Measurements from ENCODE around the gene DCP1A.

DNA sequence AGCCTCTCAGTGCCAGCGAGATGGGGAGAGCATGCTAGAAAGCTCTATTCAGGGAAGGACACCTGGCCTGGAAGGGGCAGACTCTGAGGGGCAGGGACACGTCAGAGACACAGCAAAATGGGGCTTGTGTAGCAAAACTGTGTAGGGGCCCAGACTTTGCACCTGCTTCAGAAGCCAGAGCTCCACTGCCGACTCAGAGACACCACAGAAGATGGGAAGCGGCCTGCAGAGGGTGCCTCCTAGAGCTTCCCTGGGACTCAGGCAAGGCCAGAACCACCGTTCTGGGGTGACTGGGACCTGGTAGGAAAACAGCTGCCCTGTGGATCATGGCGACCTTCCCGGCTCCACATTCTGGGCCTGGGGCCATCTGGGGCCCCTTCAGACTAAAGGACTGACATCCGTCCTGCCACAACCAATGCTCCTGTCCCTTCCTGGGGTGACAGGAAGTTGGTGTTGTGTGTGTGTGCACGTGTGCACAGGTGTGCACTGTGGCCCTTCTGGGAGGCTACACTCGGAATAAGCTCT is 74.1 kb downstream of the DCP1A start:
- TF ChIP-seq, protein P1, sequence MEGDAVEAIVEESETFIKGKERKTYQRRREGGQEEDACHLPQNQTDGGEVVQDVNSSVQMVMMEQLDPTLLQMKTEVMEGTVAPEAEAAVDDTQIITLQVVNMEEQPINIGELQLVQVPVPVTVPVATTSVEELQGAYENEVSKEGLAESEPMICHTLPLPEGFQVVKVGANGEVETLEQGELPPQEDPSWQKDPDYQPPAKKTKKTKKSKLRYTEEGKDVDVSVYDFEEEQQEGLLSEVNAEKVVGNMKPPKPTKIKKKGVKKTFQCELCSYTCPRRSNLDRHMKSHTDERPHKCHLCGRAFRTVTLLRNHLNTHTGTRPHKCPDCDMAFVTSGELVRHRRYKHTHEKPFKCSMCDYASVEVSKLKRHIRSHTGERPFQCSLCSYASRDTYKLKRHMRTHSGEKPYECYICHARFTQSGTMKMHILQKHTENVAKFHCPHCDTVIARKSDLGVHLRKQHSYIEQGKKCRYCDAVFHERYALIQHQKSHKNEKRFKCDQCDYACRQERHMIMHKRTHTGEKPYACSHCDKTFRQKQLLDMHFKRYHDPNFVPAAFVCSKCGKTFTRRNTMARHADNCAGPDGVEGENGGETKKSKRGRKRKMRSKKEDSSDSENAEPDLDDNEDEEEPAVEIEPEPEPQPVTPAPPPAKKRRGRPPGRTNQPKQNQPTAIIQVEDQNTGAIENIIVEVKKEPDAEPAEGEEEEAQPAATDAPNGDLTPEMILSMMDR (IDR thresholded peaks at IDR 0.05) = no peak
- no peak for TF ChIP-seq POLR2AphosphoS5 (IDR thresholded peaks at IDR 0.05)
- no peak for TF ChIP-seq POLR2A (IDR thresholded peaks at IDR 0.05)
- TF ChIP-seq EP300 (IDR thresholded peaks at IDR 0.05) = no peak

Measured in gastroesophageal sphincter (tissue), 3 donors.